ENCODE results near the gene OR2B6. TPM values are rescaled to one million over a fixed set of nuclear protein-coding genes. Genes with fewer than 3 reads are reported as not detected.

OR2B6 gene
- total and polyA plus RNA-seq, 2 of the 8 experiments (the other 6 are each of a cell fraction or from before 2014, with no cell fraction given): 0.26 TPM; not detected in 1

DNA sequence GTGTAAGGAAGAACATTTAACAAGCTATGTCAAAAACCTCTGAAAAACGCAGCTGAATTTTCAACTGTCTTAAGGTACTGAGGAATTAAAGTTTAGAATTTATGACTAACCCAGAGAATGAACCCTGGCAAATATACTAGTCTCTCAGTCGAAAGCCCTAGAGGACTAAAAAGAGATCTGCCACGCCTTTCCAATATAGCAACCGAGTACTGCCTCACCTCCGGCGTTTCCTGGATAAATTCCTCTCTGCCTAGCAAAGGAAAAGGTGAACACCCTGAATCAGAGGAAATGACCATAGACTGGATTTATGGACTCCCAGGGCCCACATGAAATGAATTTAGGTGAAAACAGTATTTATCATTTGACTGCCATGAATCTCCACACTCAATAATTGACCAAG is 32.9 kb upstream of the OR2B6 start (continued):
- TF ChIP-seq TBP (IDR thresholded peaks at IDR 0.05; ENCODE audit: low read depth, low read length): no peak
- TF ChIP-seq SIN3A (conservative IDR thresholded peaks at IDR 0.05 in 1 of 2, IDR thresholded peaks at IDR 0.05 in 1 of 2; ENCODE audit: low read depth in 1 of 2, low read length in 2 of 2): no peak
- no peak for TF ChIP-seq KDM4A (IDR thresholded peaks at IDR 0.05; ENCODE audit: low read depth, low read length, severe bottlenecking)
- no peak for TF ChIP-seq JUND (IDR thresholded peaks at IDR 0.05; ENCODE audit: low read length)
- no peak for TF ChIP-seq ASH2L (IDR thresholded peaks at IDR 0.05; ENCODE audit: low read length)
- TF ChIP-seq, protein P1, sequence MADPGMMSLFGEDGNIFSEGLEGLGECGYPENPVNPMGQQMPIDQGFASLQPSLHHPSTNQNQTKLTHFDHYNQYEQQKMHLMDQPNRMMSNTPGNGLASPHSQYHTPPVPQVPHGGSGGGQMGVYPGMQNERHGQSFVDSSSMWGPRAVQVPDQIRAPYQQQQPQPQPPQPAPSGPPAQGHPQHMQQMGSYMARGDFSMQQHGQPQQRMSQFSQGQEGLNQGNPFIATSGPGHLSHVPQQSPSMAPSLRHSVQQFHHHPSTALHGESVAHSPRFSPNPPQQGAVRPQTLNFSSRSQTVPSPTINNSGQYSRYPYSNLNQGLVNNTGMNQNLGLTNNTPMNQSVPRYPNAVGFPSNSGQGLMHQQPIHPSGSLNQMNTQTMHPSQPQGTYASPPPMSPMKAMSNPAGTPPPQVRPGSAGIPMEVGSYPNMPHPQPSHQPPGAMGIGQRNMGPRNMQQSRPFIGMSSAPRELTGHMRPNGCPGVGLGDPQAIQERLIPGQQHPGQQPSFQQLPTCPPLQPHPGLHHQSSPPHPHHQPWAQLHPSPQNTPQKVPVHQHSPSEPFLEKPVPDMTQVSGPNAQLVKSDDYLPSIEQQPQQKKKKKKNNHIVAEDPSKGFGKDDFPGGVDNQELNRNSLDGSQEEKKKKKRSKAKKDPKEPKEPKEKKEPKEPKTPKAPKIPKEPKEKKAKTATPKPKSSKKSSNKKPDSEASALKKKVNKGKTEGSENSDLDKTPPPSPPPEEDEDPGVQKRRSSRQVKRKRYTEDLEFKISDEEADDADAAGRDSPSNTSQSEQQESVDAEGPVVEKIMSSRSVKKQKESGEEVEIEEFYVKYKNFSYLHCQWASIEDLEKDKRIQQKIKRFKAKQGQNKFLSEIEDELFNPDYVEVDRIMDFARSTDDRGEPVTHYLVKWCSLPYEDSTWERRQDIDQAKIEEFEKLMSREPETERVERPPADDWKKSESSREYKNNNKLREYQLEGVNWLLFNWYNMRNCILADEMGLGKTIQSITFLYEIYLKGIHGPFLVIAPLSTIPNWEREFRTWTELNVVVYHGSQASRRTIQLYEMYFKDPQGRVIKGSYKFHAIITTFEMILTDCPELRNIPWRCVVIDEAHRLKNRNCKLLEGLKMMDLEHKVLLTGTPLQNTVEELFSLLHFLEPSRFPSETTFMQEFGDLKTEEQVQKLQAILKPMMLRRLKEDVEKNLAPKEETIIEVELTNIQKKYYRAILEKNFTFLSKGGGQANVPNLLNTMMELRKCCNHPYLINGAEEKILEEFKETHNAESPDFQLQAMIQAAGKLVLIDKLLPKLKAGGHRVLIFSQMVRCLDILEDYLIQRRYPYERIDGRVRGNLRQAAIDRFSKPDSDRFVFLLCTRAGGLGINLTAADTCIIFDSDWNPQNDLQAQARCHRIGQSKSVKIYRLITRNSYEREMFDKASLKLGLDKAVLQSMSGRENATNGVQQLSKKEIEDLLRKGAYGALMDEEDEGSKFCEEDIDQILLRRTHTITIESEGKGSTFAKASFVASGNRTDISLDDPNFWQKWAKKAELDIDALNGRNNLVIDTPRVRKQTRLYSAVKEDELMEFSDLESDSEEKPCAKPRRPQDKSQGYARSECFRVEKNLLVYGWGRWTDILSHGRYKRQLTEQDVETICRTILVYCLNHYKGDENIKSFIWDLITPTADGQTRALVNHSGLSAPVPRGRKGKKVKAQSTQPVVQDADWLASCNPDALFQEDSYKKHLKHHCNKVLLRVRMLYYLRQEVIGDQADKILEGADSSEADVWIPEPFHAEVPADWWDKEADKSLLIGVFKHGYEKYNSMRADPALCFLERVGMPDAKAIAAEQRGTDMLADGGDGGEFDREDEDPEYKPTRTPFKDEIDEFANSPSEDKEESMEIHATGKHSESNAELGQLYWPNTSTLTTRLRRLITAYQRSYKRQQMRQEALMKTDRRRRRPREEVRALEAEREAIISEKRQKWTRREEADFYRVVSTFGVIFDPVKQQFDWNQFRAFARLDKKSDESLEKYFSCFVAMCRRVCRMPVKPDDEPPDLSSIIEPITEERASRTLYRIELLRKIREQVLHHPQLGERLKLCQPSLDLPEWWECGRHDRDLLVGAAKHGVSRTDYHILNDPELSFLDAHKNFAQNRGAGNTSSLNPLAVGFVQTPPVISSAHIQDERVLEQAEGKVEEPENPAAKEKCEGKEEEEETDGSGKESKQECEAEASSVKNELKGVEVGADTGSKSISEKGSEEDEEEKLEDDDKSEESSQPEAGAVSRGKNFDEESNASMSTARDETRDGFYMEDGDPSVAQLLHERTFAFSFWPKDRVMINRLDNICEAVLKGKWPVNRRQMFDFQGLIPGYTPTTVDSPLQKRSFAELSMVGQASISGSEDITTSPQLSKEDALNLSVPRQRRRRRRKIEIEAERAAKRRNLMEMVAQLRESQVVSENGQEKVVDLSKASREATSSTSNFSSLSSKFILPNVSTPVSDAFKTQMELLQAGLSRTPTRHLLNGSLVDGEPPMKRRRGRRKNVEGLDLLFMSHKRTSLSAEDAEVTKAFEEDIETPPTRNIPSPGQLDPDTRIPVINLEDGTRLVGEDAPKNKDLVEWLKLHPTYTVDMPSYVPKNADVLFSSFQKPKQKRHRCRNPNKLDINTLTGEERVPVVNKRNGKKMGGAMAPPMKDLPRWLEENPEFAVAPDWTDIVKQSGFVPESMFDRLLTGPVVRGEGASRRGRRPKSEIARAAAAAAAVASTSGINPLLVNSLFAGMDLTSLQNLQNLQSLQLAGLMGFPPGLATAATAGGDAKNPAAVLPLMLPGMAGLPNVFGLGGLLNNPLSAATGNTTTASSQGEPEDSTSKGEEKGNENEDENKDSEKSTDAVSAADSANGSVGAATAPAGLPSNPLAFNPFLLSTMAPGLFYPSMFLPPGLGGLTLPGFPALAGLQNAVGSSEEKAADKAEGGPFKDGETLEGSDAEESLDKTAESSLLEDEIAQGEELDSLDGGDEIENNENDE (IDR thresholded peaks at IDR 0.05; ENCODE audit: insufficient replicate concordance, low read length): no peak
- no peak for TF ChIP-seq EZH2 (IDR thresholded peaks at IDR 0.05; ENCODE audit: low read depth, low read length, severe bottlenecking)
- no peak for TF ChIP-seq POLR2A (IDR thresholded peaks at IDR 0.05; ENCODE audit: control extremely low read depth in 1 of 2, low read depth in 2 of 2, low read length in 2 of 2)
- TF ChIP-seq SUZ12 (IDR thresholded peaks at IDR 0.05; ENCODE audit: low read length): no peak
- TF ChIP-seq EGR1 (IDR thresholded peaks at IDR 0.05; ENCODE audit: borderline replicate concordance, low read depth, low read length): no peak
- no peak for TF ChIP-seq YY1 (IDR thresholded peaks at IDR 0.05; ENCODE audit: low read depth, low read length)
- TF ChIP-seq GTF2F1 (IDR thresholded peaks at IDR 0.05; ENCODE audit: borderline replicate concordance, low read depth, low read length): no peak
